DND-41 (cell line): Measurements from ENCODE around the gene ACTR2.

Experiments
- ATAC-seq: fragments of 200-7000 bp; cut with Tn5 transposase; 3 replicates; pipeline ENCODE4 v1.9.1; 2021; ENCODE audit warnings: low read depth; ENCODE audit not compliant: insufficient read depth
- DNase-seq: peaks from one replicate; pipeline ENCODE4 v3.0.0-alpha.2; 2020
- H2AFZ ChIP-seq: 2 replicates; pipeline ENCODE4 v1.6.0; 2012; ENCODE audit warnings: low read depth, low read length
- H3K27ac ChIP-seq: 2 replicates; pipeline ENCODE4 v1.5.1; 2012; ENCODE audit warnings: low read length, inconsistent platforms
- H3K27me3 ChIP-seq: fragments of 200-600 bp; sonication (generic); 2 replicates; pipeline ENCODE4 v1.6.0; 2012; ENCODE audit warnings: low read length, mild to moderate bottlenecking, inconsistent platforms; ENCODE audit not compliant: insufficient read depth, poor library complexity
- H3K36me3 ChIP-seq: 2 replicates; pipeline ENCODE4 v1.5.1; 2012; ENCODE audit warnings: low read length, inconsistent platforms; ENCODE audit not compliant: insufficient read depth
- H3K4me1 ChIP-seq: 2 replicates; pipeline ENCODE4 v1.5.1; 2012; ENCODE audit warnings: mild to moderate bottlenecking, low read length; ENCODE audit not compliant: insufficient read depth
- H3K4me2 ChIP-seq: 2 replicates; pipeline ENCODE4 v1.6.0; 2012; ENCODE audit warnings: mild to moderate bottlenecking, moderate library complexity, low read length, inconsistent platforms; ENCODE audit not compliant: insufficient read depth
- H3K4me3 ChIP-seq, 2 experiments: fragments of 200-600 bp in 1 of 2; shearing (Covaris generic) in 1 of 2; 2 replicates each; pipeline ENCODE4 v1.5.1; 2012 to 2016; ENCODE audit warnings: inconsistent platforms in 2 of 2, low read length in 2 of 2, mild to moderate bottlenecking in 2 of 2, low read depth in 1 of 2, moderate library complexity in 1 of 2
- H3K79me2 ChIP-seq: 2 replicates; pipeline ENCODE4 v1.6.0; 2012; ENCODE audit warnings: low read length, inconsistent platforms; ENCODE audit not compliant: insufficient read depth
- H3K9ac ChIP-seq: 2 replicates; pipeline ENCODE4 v1.6.0; 2012; ENCODE audit warnings: low read depth, mild to moderate bottlenecking, inconsistent platforms, low read length, moderate library complexity
- H3K9me3 ChIP-seq: 2 replicates; pipeline ENCODE4 v1.5.1; 2012; ENCODE audit warnings: low read length, moderate library complexity, mild to moderate bottlenecking, inconsistent platforms; ENCODE audit not compliant: insufficient read depth, severe bottlenecking
- H4K20me1 ChIP-seq: 2 replicates; pipeline ENCODE4 v1.6.0; 2012; ENCODE audit warnings: low read length; ENCODE audit not compliant: insufficient read depth
- CTCF ChIP-seq: IDR thresholded peaks from 2 replicates; pipeline ENCODE4 v1.5.1; 2012; ENCODE audit warnings: borderline replicate concordance, low read length, moderate library complexity, mild to moderate bottlenecking; ENCODE audit not compliant: poor library complexity, severe bottlenecking; ENCODE audit errors: extremely low read depth
- EZH2 ChIP-seq: IDR thresholded peaks from 3 replicates; pipeline ENCODE4 v1.6.1; 2012; ENCODE audit warnings: borderline replicate concordance, low read depth, mild to moderate bottlenecking, moderate library complexity, low read length, inconsistent platforms; ENCODE audit not compliant: severe bottlenecking

ACTR2 gene

GRCh38 chr2:65291216-65292105 lies 63.8 kb downstream of the ACTR2 start:
- H3K27ac ChIP-seq = no peak overlapping the region

GRCh38 chr2:65292106-65292400 lies 64.4 kb downstream of the ACTR2 start:
- TF ChIP-seq CTCF = no peak
- TF ChIP-seq EZH2 = no peak
- DNase-seq (no peak), ATAC-seq (no peak)
- Histone ChIP-seq H3K27ac (no peak overlapping the region), H3K9me3 (no peaks in the 10 kb centered on the region), H3K36me3 (no peaks in the 10 kb centered on the region), H4K20me1 (no peaks in the 10 kb centered on the region), H3K4me2 (no peak overlapping the region), H3K27me3 (no peaks in the 10 kb centered on the region), H3K79me2 (no peaks in the 10 kb centered on the region), H3K4me3 (no peak overlapping the region), H3K9ac (no peak overlapping the region), H3K4me1 (no peaks in the 10 kb centered on the region), H2AFZ (no peak overlapping the region)

More at GRCh38 chr2:65291216-65292105, 63.8 kb downstream of the ACTR2 start:
- H3K36me3 ChIP-seq = no peaks in the 10 kb centered on the region
- no peak for TF ChIP-seq CTCF
- TF ChIP-seq EZH2 = no peak
- no peak overlapping the region for H2AFZ ChIP-seq
- no peaks in the 10 kb centered on the region for H3K79me2 ChIP-seq
- no peaks in the 10 kb centered on the region for H3K4me1 ChIP-seq
- no peaks in the 10 kb centered on the region for H4K20me1 ChIP-seq
- H3K4me3 ChIP-seq = no peak overlapping the region
- H3K9ac ChIP-seq = no peak overlapping the region
- DNase-seq (no peak), ATAC-seq (no peak)
- H3K9me3 ChIP-seq = no peaks in the 10 kb centered on the region
- no peak overlapping the region for H3K4me2 ChIP-seq
- no peaks in the 10 kb centered on the region for H3K27me3 ChIP-seq

- Histone ChIP-seq H3K36me3 (no peaks in the 10 kb centered on the region), H3K79me2 (no peaks in the 10 kb centered on the region), H2AFZ (no peak overlapping the region), H3K9me3 (no peaks in the 10 kb centered on the region), H4K20me1 (no peaks in the 10 kb centered on the region), H3K27ac (no peak overlapping the region), H3K4me3 (no peak overlapping the region), H3K9ac (no peak overlapping the region), H3K27me3 (no peaks in the 10 kb centered on the region), H3K4me2 (no peak overlapping the region), H3K4me1 (no peaks in the 10 kb centered on the region)
- DNase-seq = no peak
- TF ChIP-seq EZH2 (no peak), CTCF (no peak)
- ATAC-seq = no peak
Measured at GRCh38 chr2:65292461-65293011, 64.9 kb downstream of the ACTR2 start.
